WTC11 (cell line): ENCODE measurements around the gene RAI14. TPM values are rescaled to one million over a fixed set of nuclear protein-coding genes. Genes with fewer than 3 reads are reported as not detected.

Experiments used
- ATAC-seq: fragments of 200-7000 bp; cut with Tn5 transposase; 2 replicates; pipeline ENCODE4 v1.10.0; 2021; ENCODE audit warnings: mild to moderate bottlenecking, moderate library complexity
- CTCF ChIA-PET: fragments of 300-600 bp; sonication (Branson Sonifier 250); formaldehyde crosslinking; loops from one replicate; lab custom pipeline; 2021; ENCODE audit warnings: antibody characterized with exemption; lab: Charles Lee
- POLR2A ChIA-PET: fragments of 350-600 bp; sonication (Branson Sonifier 250); formaldehyde crosslinking; loops from one replicate; lab custom pipeline; 2021; ENCODE audit warnings: antibody characterized with exemption; lab: Charles Lee
- DNase-seq: peaks from one replicate; pipeline ENCODE4 v3.0.0; 2021; ENCODE audit warnings: low spot score
- H3K27ac Mint-ChIP-seq: 2 replicates; pipeline ENCODE4 v1.8.0; 2021; ENCODE audit warnings: mixed read lengths
- H3K27me3 Mint-ChIP-seq: 2 replicates; pipeline ENCODE4 v1.8.0; 2021; ENCODE audit warnings: low read depth, mild to moderate bottlenecking, moderate library complexity, mixed read lengths
- H3K36me3 Mint-ChIP-seq: 2 replicates; pipeline ENCODE4 v1.8.0; 2021; ENCODE audit warnings: mixed read lengths
- H3K4me1 Mint-ChIP-seq: 2 replicates; pipeline ENCODE4 v1.8.0; 2022; ENCODE audit warnings: mixed read lengths
- H3K4me3 Mint-ChIP-seq: 2 replicates; pipeline ENCODE4 v1.8.0; 2021; ENCODE audit warnings: mild to moderate bottlenecking, moderate library complexity, mixed read lengths
- H3K9me3 Mint-ChIP-seq: 2 replicates; pipeline ENCODE4 v1.8.0; 2021; ENCODE audit warnings: mixed read lengths
- CREB1 ChIP-seq: sonication (generic); formaldehyde crosslinking; IDR thresholded peaks from 2 replicates; pipeline ENCODE4 v1.8.0; 2023; ENCODE audit warnings: mild to moderate bottlenecking, missing genetic modification reagents
- ESRRA ChIP-seq: sonication (generic); formaldehyde crosslinking; IDR thresholded peaks from 2 replicates; pipeline ENCODE4 v1.8.1; 2022; ENCODE audit warnings: mild to moderate bottlenecking, missing genetic modification reagents, borderline replicate concordance
- GTF2I ChIP-seq: fragments of 250-450 bp; sonication (Bioruptor Pico); conservative IDR thresholded peaks from 2 replicates; pipeline ENCODE4 v1.4.0; 2021; ENCODE audit warnings: mild to moderate bottlenecking
- HMGA2 ChIP-seq: fragments of 250-450 bp; sonication (Bioruptor Pico); IDR thresholded peaks from 2 replicates; pipeline ENCODE4 v1.4.0; 2021; ENCODE audit warnings: mild to moderate bottlenecking, moderate library complexity
- IRF2 ChIP-seq: sonication (generic); formaldehyde crosslinking; IDR thresholded peaks from 2 replicates; pipeline ENCODE4 v1.8.0; 2022; ENCODE audit warnings: low read depth, missing genetic modification reagents, borderline replicate concordance
- KAT7 ChIP-seq: sonication (generic); formaldehyde crosslinking; IDR thresholded peaks from 2 replicates; pipeline ENCODE4 v1.8.1; 2023; ENCODE audit warnings: missing genetic modification reagents, mild to moderate bottlenecking, borderline replicate concordance
- NFATC4 ChIP-seq: fragments of 250-450 bp; sonication (Bioruptor Pico); IDR thresholded peaks from 2 replicates; pipeline ENCODE4 v1.9.0; 2021; ENCODE audit warnings: mild to moderate bottlenecking
- NR2C2 ChIP-seq: sonication (generic); formaldehyde crosslinking; IDR thresholded peaks from 2 replicates; pipeline ENCODE4 v1.8.0; 2022; ENCODE audit warnings: mild to moderate bottlenecking, missing genetic modification reagents
- PRRX2 ChIP-seq: fragments of 250-450 bp; sonication (Bioruptor Pico); IDR thresholded peaks from 2 replicates; pipeline ENCODE4 v1.8.0; 2021; ENCODE audit warnings: mild to moderate bottlenecking
- SOX15 ChIP-seq: fragments of 250-450 bp; sonication (Bioruptor Pico); IDR thresholded peaks from 2 replicates; pipeline ENCODE4 v1.9.0; 2021; ENCODE audit warnings: mild to moderate bottlenecking
- TEAD1 ChIP-seq: sonication (generic); formaldehyde crosslinking; IDR thresholded peaks from 2 replicates; pipeline ENCODE4 v1.8.0; 2022; ENCODE audit warnings: mild to moderate bottlenecking, missing genetic modification reagents
- TP53 ChIP-seq: sonication (generic); formaldehyde crosslinking; IDR thresholded peaks from 2 replicates; pipeline ENCODE4 v1.8.1; 2023; ENCODE audit warnings: mild to moderate bottlenecking, missing genetic modification reagents
- ZNF219 ChIP-seq: sonication (generic); formaldehyde crosslinking; IDR thresholded peaks from 2 replicates; pipeline ENCODE4 v1.8.0; 2023; ENCODE audit warnings: missing genetic modification reagents, mild to moderate bottlenecking, borderline replicate concordance
- ZNF232 ChIP-seq: sonication (generic); formaldehyde crosslinking; IDR thresholded peaks from 2 replicates; pipeline ENCODE4 v1.8.0; 2022; ENCODE audit warnings: mild to moderate bottlenecking, missing genetic modification reagents
- ZNF317 ChIP-seq: sonication (generic); formaldehyde crosslinking; IDR thresholded peaks from 2 replicates; pipeline ENCODE4 v1.8.1; 2023; ENCODE audit warnings: low read depth, mild to moderate bottlenecking, moderate library complexity, missing genetic modification reagents, borderline replicate concordance
- total RNA-seq: library from RNA; stranded (reverse); gene quantifications from 3 replicates; pipeline ENCODE4 v1.2.3, GENCODE V29; 2021
- TF ChIP-seq, protein P1 (sequence below): sonication (generic); formaldehyde crosslinking; IDR thresholded peaks from 2 replicates; pipeline ENCODE4 v1.8.1; 2022; ENCODE audit warnings: low read depth, missing genetic modification reagents, borderline replicate concordance
- TF ChIP-seq, protein P2 (sequence below): fragments of 250-450 bp; sonication (Bioruptor Pico); IDR thresholded peaks from 2 replicates; pipeline ENCODE4 v1.9.0; 2021; ENCODE audit warnings: mild to moderate bottlenecking
- TF ChIP-seq, protein P3 (sequence below): fragments of 250-450 bp; sonication (Bioruptor Pico); IDR thresholded peaks from 2 replicates; pipeline ENCODE4 v1.8.0; 2021; ENCODE audit warnings: mild to moderate bottlenecking
- TF ChIP-seq, protein P4 (sequence below): sonication (generic); formaldehyde crosslinking; conservative IDR thresholded peaks from 2 replicates; pipeline ENCODE4 v1.8.1; 2023; ENCODE audit warnings: mild to moderate bottlenecking, low read depth, missing genetic modification reagents, moderate library complexity
- TF ChIP-seq, protein P5 (sequence below): sonication (generic); formaldehyde crosslinking; IDR thresholded peaks from 2 replicates; pipeline ENCODE4 v1.8.1; 2022; ENCODE audit warnings: missing genetic modification reagents, borderline replicate concordance
- TF ChIP-seq, protein P6 (sequence below): sonication (generic); formaldehyde crosslinking; IDR thresholded peaks from 2 replicates; pipeline ENCODE4 v1.8.0; 2022; ENCODE audit warnings: mild to moderate bottlenecking, missing genetic modification reagents

Gene RAI14
- total RNA-seq, 1 experiment from 2014 or later, result 185 TPM

DNA sequence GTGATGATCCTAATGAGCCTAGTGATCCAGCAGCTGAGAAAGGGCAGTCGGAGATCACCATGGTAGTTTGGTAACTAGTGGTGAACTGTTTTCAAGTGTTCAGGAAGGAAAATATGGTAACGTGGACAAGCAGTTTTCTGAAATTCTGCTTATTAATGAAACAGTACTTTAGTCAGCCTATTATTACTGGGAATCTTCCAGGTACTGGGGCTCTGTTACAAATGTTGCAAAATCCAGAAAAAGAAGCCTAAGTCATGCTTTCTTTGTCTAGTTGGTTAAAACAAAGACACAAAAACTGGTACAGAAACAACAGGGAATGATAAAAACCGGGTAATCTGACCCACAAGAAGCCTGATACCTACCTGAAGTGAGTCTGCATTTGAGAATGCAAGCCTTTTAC, 201.0 kb downstream of the RAI14 start:
- H3K27ac Mint-ChIP-seq, result no peak overlapping the region
- ChIA-PET POLR2A (no interaction called here), CTCF (no interaction called here)
- peaks cover 8% of the 10 kb centered on the region for H3K36me3 Mint-ChIP-seq
- H3K27me3 Mint-ChIP-seq, result no peaks in the 10 kb centered on the region; the same call in none of the 2 replicates
- H3K4me3 Mint-ChIP-seq, result no peak overlapping the region
- peaks cover 9% of the 10 kb centered on the region for H3K9me3 Mint-ChIP-seq
- H3K4me1 Mint-ChIP-seq, result peaks cover 18% of the 10 kb centered on the region
- TF ChIP-seq TP53 (CRISPR knock-in tag), result no peak
- TF ChIP-seq, protein P1, sequence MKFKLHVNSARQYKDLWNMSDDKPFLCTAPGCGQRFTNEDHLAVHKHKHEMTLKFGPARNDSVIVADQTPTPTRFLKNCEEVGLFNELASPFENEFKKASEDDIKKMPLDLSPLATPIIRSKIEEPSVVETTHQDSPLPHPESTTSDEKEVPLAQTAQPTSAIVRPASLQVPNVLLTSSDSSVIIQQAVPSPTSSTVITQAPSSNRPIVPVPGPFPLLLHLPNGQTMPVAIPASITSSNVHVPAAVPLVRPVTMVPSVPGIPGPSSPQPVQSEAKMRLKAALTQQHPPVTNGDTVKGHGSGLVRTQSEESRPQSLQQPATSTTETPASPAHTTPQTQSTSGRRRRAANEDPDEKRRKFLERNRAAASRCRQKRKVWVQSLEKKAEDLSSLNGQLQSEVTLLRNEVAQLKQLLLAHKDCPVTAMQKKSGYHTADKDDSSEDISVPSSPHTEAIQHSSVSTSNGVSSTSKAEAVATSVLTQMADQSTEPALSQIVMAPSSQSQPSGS, result no peak
- TF ChIP-seq, protein P2, sequence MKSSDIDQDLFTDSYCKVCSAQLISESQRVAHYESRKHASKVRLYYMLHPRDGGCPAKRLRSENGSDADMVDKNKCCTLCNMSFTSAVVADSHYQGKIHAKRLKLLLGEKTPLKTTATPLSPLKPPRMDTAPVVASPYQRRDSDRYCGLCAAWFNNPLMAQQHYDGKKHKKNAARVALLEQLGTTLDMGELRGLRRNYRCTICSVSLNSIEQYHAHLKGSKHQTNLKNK (CRISPR knock-in tag), result no peak
- no peak for TF ChIP-seq TEAD1
- TF ChIP-seq, protein P3, sequence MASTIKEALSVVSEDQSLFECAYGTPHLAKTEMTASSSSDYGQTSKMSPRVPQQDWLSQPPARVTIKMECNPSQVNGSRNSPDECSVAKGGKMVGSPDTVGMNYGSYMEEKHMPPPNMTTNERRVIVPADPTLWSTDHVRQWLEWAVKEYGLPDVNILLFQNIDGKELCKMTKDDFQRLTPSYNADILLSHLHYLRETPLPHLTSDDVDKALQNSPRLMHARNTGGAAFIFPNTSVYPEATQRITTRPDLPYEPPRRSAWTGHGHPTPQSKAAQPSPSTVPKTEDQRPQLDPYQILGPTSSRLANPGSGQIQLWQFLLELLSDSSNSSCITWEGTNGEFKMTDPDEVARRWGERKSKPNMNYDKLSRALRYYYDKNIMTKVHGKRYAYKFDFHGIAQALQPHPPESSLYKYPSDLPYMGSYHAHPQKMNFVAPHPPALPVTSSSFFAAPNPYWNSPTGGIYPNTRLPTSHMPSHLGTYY, result no peak
- no peak for TF ChIP-seq ZNF317 (CRISPR knock-in tag)
- no peak for DNase-seq
- no peak for ATAC-seq

DNA sequence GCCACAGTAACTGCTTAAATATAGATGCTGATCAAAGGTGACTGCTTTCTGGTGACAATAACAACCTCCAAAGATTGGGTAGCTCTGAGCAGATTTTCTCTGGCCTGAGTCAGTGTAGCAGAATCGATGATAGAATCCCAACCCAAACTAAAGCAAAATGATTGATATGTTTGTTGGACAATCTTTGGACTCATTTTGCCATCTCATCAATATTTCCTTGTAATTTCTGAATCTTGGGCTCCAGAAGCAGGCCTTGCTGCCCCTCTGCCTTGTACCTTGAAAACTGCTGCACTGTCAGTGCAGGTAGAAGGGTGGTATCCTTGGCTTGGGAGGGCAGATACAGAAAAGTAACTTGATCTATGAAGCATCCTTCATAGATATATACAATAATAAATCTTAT, 201.8 kb downstream of the RAI14 start:
- no peak overlapping the region for H3K4me3 Mint-ChIP-seq

DNA sequence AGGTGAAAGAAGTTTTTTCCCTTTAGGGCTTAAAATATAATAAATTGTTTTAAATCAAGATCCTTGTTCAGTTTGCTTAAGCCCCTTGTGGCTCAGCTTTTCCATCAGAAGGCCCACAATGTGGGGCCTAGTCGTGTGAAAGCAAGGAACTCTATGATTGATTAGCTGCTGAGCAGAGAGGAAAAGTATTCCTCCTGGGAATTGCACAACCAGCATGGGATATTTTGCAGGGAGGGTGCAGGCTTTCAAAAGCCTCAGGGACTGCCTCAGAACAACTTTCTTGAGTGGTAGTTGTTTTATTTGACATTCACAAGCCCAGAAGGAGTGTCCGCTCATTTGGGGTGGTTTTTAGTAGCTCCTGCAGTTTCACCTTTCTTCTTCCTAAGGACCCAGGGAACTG, 202.7 kb downstream of the RAI14 start:
- POLR2A ChIA-PET, result no interaction called here
- CTCF ChIA-PET, result no interaction called here
- H3K4me3 Mint-ChIP-seq, result no peak overlapping the region
- H3K27me3 Mint-ChIP-seq, result no peaks in the 10 kb centered on the region; the same call in 1 of the 2 replicates
- TF ChIP-seq NFATC4 (CRISPR knock-in tag), result no peak
- no peak overlapping the region for H3K27ac Mint-ChIP-seq
- no peaks in the 10 kb centered on the region for H3K36me3 Mint-ChIP-seq
- no peaks in the 10 kb centered on the region for H3K9me3 Mint-ChIP-seq
- H3K4me1 Mint-ChIP-seq, result peaks cover 35% of the 10 kb centered on the region
- DNase-seq (no peak), ATAC-seq (no peak)

More for the DNA sequence above, 201.8 kb downstream of the RAI14 start:
- H3K36me3 Mint-ChIP-seq, result peaks cover under 1% of the 10 kb centered on the region; the same call in 1 of the 2 replicates
- H3K27me3 Mint-ChIP-seq, result no peaks in the 10 kb centered on the region; the same call in 1 of the 2 replicates
- peaks cover 26% of the 10 kb centered on the region for H3K4me1 Mint-ChIP-seq
- DNase-seq, result no peak
- ATAC-seq, result no peak
- peaks cover 2% of the 10 kb centered on the region for H3K9me3 Mint-ChIP-seq
- CTCF ChIA-PET, result no interaction called here
- H3K27ac Mint-ChIP-seq, result no peak overlapping the region
- POLR2A ChIA-PET, result no interaction called here
- no peak for TF ChIP-seq GTF2I (CRISPR knock-in tag)
- TF ChIP-seq, protein P4, sequence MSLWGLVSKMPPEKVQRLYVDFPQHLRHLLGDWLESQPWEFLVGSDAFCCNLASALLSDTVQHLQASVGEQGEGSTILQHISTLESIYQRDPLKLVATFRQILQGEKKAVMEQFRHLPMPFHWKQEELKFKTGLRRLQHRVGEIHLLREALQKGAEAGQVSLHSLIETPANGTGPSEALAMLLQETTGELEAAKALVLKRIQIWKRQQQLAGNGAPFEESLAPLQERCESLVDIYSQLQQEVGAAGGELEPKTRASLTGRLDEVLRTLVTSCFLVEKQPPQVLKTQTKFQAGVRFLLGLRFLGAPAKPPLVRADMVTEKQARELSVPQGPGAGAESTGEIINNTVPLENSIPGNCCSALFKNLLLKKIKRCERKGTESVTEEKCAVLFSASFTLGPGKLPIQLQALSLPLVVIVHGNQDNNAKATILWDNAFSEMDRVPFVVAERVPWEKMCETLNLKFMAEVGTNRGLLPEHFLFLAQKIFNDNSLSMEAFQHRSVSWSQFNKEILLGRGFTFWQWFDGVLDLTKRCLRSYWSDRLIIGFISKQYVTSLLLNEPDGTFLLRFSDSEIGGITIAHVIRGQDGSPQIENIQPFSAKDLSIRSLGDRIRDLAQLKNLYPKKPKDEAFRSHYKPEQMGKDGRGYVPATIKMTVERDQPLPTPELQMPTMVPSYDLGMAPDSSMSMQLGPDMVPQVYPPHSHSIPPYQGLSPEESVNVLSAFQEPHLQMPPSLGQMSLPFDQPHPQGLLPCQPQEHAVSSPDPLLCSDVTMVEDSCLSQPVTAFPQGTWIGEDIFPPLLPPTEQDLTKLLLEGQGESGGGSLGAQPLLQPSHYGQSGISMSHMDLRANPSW (CRISPR knock-in tag), result no peak

DNA sequence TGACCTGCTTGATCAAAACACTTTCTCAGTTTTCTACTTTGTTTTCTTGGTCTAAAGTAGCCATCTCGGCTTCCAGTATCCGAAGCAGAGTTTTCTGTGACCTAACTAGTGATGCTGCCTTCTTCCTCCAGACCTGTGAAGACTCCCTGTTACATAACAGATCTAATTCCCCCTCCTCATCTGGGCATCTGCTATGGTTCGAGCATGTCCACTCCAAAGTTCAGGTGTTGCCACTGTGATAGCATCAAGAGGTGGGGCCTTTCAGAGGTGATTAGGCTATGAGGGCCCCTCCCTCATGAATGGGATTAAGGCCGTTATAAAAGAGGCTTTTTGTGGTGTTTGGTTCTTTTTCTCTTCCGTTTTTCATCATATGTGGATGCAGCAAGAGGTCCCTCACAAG, 203.1 kb downstream of the RAI14 start:
- no peak for DNase-seq
- ChIA-PET POLR2A (no interaction called here), CTCF (no interaction called here)
- H3K4me1 Mint-ChIP-seq, result peaks cover 39% of the 10 kb centered on the region
- no peaks in the 10 kb centered on the region; the same call in 1 of the 2 replicates for H3K27me3 Mint-ChIP-seq
- H3K36me3 Mint-ChIP-seq, result no peaks in the 10 kb centered on the region
- ATAC-seq, result no peak
- H3K4me3 Mint-ChIP-seq, result no peak overlapping the region
- no peaks in the 10 kb centered on the region for H3K9me3 Mint-ChIP-seq
- H3K27ac Mint-ChIP-seq, result no peak overlapping the region
- TF ChIP-seq ZNF219 (CRISPR knock-in tag) (no peak), ESRRA (CRISPR knock-in tag) (no peak), IRF2 (CRISPR knock-in tag) (no peak), PRRX2 (CRISPR knock-in tag) (no peak), KAT7 (no peak), SOX15 (CRISPR knock-in tag) (no peak), NR2C2 (CRISPR knock-in tag) (no peak), ZNF232 (CRISPR knock-in tag) (no peak), CREB1 (CRISPR knock-in tag) (no peak), HMGA2 (CRISPR knock-in tag) (no peak)
- TF ChIP-seq, protein P5, sequence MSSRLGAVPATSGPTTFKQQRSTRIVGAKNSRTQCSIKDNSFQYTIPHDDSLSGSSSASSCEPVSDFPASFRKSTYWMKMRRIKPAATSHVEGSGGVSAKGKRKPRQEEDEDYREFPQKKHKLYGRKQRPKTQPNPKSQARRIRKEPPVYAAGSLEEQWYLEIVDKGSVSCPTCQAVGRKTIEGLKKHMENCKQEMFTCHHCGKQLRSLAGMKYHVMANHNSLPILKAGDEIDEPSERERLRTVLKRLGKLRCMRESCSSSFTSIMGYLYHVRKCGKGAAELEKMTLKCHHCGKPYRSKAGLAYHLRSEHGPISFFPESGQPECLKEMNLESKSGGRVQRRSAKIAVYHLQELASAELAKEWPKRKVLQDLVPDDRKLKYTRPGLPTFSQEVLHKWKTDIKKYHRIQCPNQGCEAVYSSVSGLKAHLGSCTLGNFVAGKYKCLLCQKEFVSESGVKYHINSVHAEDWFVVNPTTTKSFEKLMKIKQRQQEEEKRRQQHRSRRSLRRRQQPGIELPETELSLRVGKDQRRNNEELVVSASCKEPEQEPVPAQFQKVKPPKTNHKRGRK (CRISPR knock-in tag), result no peak
- TF ChIP-seq, protein P6, sequence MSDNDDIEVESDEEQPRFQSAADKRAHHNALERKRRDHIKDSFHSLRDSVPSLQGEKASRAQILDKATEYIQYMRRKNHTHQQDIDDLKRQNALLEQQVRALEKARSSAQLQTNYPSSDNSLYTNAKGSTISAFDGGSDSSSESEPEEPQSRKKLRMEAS (CRISPR knock-in tag), result no peak
